NOMO-1 (cell line): ENCODE results near the gene SOHLH1.

Source experiments
- DNase-seq, 2 experiments: peaks; one replicate each; lab custom pipeline; 2025; ENCODE audit not compliant: unreplicated experiment in 2 of 2; lab: John Stamatoyannopoulos, UW

SOHLH1 gene

GRCh38 chr9:135705376-135705775 is 6.1 kb upstream of the SOHLH1 start:
- no peak for DNase-seq

GRCh38 chr9:135704483-135704882 is 5.2 kb upstream of the SOHLH1 start:
- no peak for DNase-seq

- DNase-seq: no peak
These were observed 4.4 kb upstream of the SOHLH1 start for GRCh38 chr9:135703726-135704125.

GRCh38 chr9:135701959-135702721 is 2.9 kb upstream of the SOHLH1 start, which contains the start of gene KCNT1:
KCNT1 (plus strand) TSS chr9:135702185; CDS start chr9:135702259, 74 bp downstream.
- DNase-seq: peak; percentile 56 to 71

GRCh38 chr9:135701067-135701958 is 2.0 kb upstream of the SOHLH1 start:
- DNase-seq: no peak

GRCh38 chr9:135700525-135700924 is 1.2 kb upstream of the SOHLH1 start:
- DNase-seq: no peak

- no peak for DNase-seq
These were observed 514 bp downstream of the SOHLH1 start for GRCh38 chr9:135698767-135699166.

- DNase-seq: no peak
These were observed 1.0 kb downstream of the SOHLH1 start for GRCh38 chr9:135698236-135698635.

- DNase-seq: no peak
These were observed 2.1 kb downstream of the SOHLH1 start for GRCh38 chr9:135697226-135697625.

GRCh38 chr9:135696446-135696845 is 2.8 kb downstream of the SOHLH1 start:
- DNase-seq: no peak

- no peak for DNase-seq
These were observed 3.6 kb downstream of the SOHLH1 start for GRCh38 chr9:135695642-135696041.

- DNase-seq: no peak
These were observed 4.2 kb downstream of the SOHLH1 start for GRCh38 chr9:135695036-135695435.

- no peak for DNase-seq
These were observed 4.9 kb downstream of the SOHLH1 start for GRCh38 chr9:135694414-135694813.

- no peak for DNase-seq
These were observed 5.5 kb downstream of the SOHLH1 start for GRCh38 chr9:135693771-135694170.

GRCh38 chr9:135693265-135693664 is 6.0 kb downstream of the SOHLH1 start:
- no peak for DNase-seq

- no peak for DNase-seq
These were observed 6.9 kb downstream of the SOHLH1 start for GRCh38 chr9:135692410-135692809.

GRCh38 chr9:135690836-135691570 is 8.3 kb downstream of the SOHLH1 start:
- no peak for DNase-seq

- no peak for DNase-seq
These were observed 10.3 kb downstream of the SOHLH1 start for GRCh38 chr9:135689011-135689410.

- DNase-seq: no peak
These were observed 12.1 kb downstream of the SOHLH1 start for GRCh38 chr9:135687216-135687615.

GRCh38 chr9:135684691-135685090 is 14.6 kb downstream of the SOHLH1 start:
- no peak for DNase-seq

- no peak for DNase-seq
These were observed 15.8 kb downstream of the SOHLH1 start for GRCh38 chr9:135683401-135684034.
